ENCODE data around the gene PDZD2.

DNA sequence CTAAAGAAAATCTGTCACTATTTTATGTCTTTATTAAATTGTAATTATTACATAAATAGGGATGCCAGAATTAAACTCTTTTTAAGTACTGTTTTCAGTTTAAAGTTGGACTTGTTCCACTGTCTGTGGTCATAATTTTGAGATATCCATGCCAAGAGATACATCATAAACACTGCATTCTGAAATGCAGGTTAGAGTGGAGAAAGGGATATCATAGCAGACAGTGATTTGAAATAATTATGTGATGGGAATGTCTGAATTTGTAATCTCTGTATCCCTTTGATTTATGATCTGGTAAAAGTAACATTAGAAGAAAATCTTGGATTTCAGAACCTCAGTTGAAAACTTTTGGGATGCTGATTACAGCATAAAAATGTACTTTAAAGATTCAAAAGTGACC, 313.1 kb downstream of the PDZD2 start:
- TF ChIP-seq, protein P1, sequence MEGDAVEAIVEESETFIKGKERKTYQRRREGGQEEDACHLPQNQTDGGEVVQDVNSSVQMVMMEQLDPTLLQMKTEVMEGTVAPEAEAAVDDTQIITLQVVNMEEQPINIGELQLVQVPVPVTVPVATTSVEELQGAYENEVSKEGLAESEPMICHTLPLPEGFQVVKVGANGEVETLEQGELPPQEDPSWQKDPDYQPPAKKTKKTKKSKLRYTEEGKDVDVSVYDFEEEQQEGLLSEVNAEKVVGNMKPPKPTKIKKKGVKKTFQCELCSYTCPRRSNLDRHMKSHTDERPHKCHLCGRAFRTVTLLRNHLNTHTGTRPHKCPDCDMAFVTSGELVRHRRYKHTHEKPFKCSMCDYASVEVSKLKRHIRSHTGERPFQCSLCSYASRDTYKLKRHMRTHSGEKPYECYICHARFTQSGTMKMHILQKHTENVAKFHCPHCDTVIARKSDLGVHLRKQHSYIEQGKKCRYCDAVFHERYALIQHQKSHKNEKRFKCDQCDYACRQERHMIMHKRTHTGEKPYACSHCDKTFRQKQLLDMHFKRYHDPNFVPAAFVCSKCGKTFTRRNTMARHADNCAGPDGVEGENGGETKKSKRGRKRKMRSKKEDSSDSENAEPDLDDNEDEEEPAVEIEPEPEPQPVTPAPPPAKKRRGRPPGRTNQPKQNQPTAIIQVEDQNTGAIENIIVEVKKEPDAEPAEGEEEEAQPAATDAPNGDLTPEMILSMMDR (IDR thresholded peaks at IDR 0.05; ENCODE audit: extremely low read depth in 1 of 2, insufficient read depth in 1 of 2, low read depth in 1 of 2, low read length in 2 of 2) = no peak
- TF ChIP-seq POLR2AphosphoS5 (IDR thresholded peaks at IDR 0.05; ENCODE audit: insufficient read depth, low read depth, low read length) = no peak
- no peak for TF ChIP-seq EZH2 (IDR thresholded peaks at IDR 0.05; ENCODE audit: borderline replicate concordance, low read depth, low read length, severe bottlenecking)
- no peak for TF ChIP-seq GATA2 (IDR thresholded peaks at IDR 0.05; ENCODE audit: insufficient read depth, insufficient read length, low read depth, low read length)
- no peak for TF ChIP-seq POLR2A (IDR thresholded peaks at IDR 0.05; ENCODE audit: low read depth, low read length)
- no peak for TF ChIP-seq FOS (IDR thresholded peaks at IDR 0.05; ENCODE audit: borderline replicate concordance, insufficient read depth, low read length)
- no peak for TF ChIP-seq JUN (IDR thresholded peaks at IDR 0.05; ENCODE audit: borderline replicate concordance, insufficient read depth, insufficient read length, low read depth)
- TF ChIP-seq, protein P2, sequence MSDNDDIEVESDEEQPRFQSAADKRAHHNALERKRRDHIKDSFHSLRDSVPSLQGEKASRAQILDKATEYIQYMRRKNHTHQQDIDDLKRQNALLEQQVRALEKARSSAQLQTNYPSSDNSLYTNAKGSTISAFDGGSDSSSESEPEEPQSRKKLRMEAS (IDR thresholded peaks at IDR 0.05; ENCODE audit: insufficient read depth, insufficient read length) = no peak

All from endothelial cell of umbilical vein (primary cell).